ENCODE measurements around the gene FBXW12.

Gene FBXW12

GRCh38 chr3:48420561-48420960, 48.5 kb downstream of the FBXW12 start:
- Histone ChIP-seq H3K4me3 (no peak overlapping the region), H3K36me3 (peaks cover 60 to 88% (median 77%) of the 10 kb centered on the region in 3 donors), H3K9me3 (no peaks in the 10 kb centered on the region), H3K4me1 (peaks cover 0 to 51% (median 40%) of the 10 kb centered on the region in 4 donors), H3K27ac (peak overlapping the region; percentile 40 to 93), H3K27me3 (no peaks in the 10 kb centered on the region)
- DNase-seq = no peak
- no peak for TF ChIP-seq CTCF (IDR thresholded peaks at IDR 0.05)
- intact Hi-C loops (cut with DNase I; ENCODE audit: low total_unique reads) = no loop called here

- peaks cover 0 to 68% (median 56%) of the 10 kb centered on the region in 4 donors for H3K4me1 ChIP-seq
- no peak overlapping the region for H3K4me3 ChIP-seq
- no peak for DNase-seq
- no peak for TF ChIP-seq CTCF (IDR thresholded peaks at IDR 0.05)
- peak overlapping the region; percentile 93 to 99 for H3K27ac ChIP-seq
- no peaks in the 10 kb centered on the region for H3K9me3 ChIP-seq
- no peaks in the 10 kb centered on the region for H3K27me3 ChIP-seq
- peaks cover 43 to 71% (median 60%) of the 10 kb centered on the region in 3 donors for H3K36me3 ChIP-seq
- intact Hi-C loops (cut with DNase I; ENCODE audit: low total_unique reads) = no loop called here
These were observed 50.3 kb downstream of the FBXW12 start for GRCh38 chr3:48422272-48422671.

GRCh38 chr3:48422681-48423080, 50.7 kb downstream of the FBXW12 start:
- Histone ChIP-seq H3K4me3 (no peak overlapping the region), H3K4me1 (peaks cover 0 to 72% (median 58%) of the 10 kb centered on the region in 4 donors), H3K36me3 (peaks cover 39 to 67% (median 56%) of the 10 kb centered on the region in 3 donors), H3K27me3 (no peaks in the 10 kb centered on the region), H3K27ac (peak overlapping the region; percentile 93 to 99), H3K9me3 (no peaks in the 10 kb centered on the region)
- intact Hi-C loops (cut with DNase I; ENCODE audit: low total_unique reads) = no loop called here
- no peak for TF ChIP-seq CTCF (IDR thresholded peaks at IDR 0.05)
- no peak for DNase-seq

- Histone ChIP-seq H3K9me3 (no peaks in the 10 kb centered on the region), H3K27me3 (no peaks in the 10 kb centered on the region), H3K27ac (peak overlapping the region; percentile 93 to 99), H3K4me1 (peaks cover 0 to 79% (median 65%) of the 10 kb centered on the region in 4 donors), H3K4me3 (peak overlapping the region in 1 of 2 donors; percentile 12), H3K36me3 (peaks cover 34 to 60% (median 49%) of the 10 kb centered on the region in 3 donors)
- intact Hi-C loops (cut with DNase I; ENCODE audit: low total_unique reads) = no loop called here
- peak; percentile 14 to 49 for TF ChIP-seq CTCF (IDR thresholded peaks at IDR 0.05)
- peak in 1 of 2 donors; percentile 82 for DNase-seq
These were observed 51.3 kb downstream of the FBXW12 start for GRCh38 chr3:48423241-48423882.

GRCh38 chr3:48423883-48424695, 52.1 kb downstream of the FBXW12 start:
- peak overlapping the region; percentile 93 to 99 for H3K27ac ChIP-seq
- intact Hi-C loops (cut with DNase I; ENCODE audit: low total_unique reads) = no loop called here
- no peaks in the 10 kb centered on the region for H3K27me3 ChIP-seq
- DNase-seq = no peak
- H3K9me3 ChIP-seq = no peaks in the 10 kb centered on the region
- no peak for TF ChIP-seq CTCF (IDR thresholded peaks at IDR 0.05)
- peaks cover 0 to 79% (median 65%) of the 10 kb centered on the region in 4 donors for H3K4me1 ChIP-seq
- peaks cover 26 to 53% (median 42%) of the 10 kb centered on the region in 3 donors for H3K36me3 ChIP-seq
- H3K4me3 ChIP-seq = peak overlapping the region in 1 of 2 donors; percentile 12

All from tibial artery (tissue), 4 donors.